PC-3 (cell line): Measurements from ENCODE around the gene SPCS2. TPM values are rescaled to one million over a fixed set of nuclear protein-coding genes. Genes with fewer than 3 reads are reported as not detected.

Source experiments
- ATAC-seq: fragments of 200-7000 bp; cut with Tn5 transposase; 2 replicates; pipeline ENCODE4 v1.9.1; 2020; ENCODE audit warnings: mild to moderate bottlenecking, moderate library complexity
- BruUV-seq: library from RNA; stranded (reverse); fragments of 400-500 nt; replicated peaks from 2 replicates; lab custom pipeline; 2021; lab: Mats Ljungman, UMichigan
- CTCF ChIA-PET: fragments of 300-600 bp; sonication (Branson Sonifier 250); formaldehyde crosslinking; loops from one replicate; lab custom pipeline; 2022; ENCODE audit warnings: antibody characterized with exemption; lab: Charles Lee
- POLR2A ChIA-PET: fragments of 300-600 bp; sonication (Branson Sonifier 250); formaldehyde crosslinking; loops from one replicate; lab custom pipeline; 2022; ENCODE audit warnings: antibody characterized with exemption; ENCODE audit not compliant: unreplicated experiment; lab: Charles Lee
- DNase-seq: peaks from one replicate; pipeline ENCODE4 v3.0.0-alpha.2; 2015
- H2AFZ ChIP-seq: fragments of 300-600 bp; sonication (generic); 2 replicates; pipeline ENCODE4 v1.6.0; 2016; ENCODE audit warnings: antibody characterized with exemption, low read length
- H3F3A ChIP-seq: fragments of 300-600 bp; sonication (generic); one replicate; pipeline ENCODE4 v1.6.0; 2017; ENCODE audit warnings: antibody characterized with exemption, low read length, control low read depth, mild to moderate bottlenecking; ENCODE audit not compliant: unreplicated experiment
- H3K27ac ChIP-seq: fragments of 300-600 bp; sonication (generic); 2 replicates; pipeline ENCODE4 v1.5.1; 2016; ENCODE audit warnings: mild to moderate bottlenecking, low read length
- H3K27me3 ChIP-seq: fragments of 300-600 bp; sonication (generic); 2 replicates; pipeline ENCODE4 v1.6.1; 2016; ENCODE audit warnings: low read length, mixed read lengths
- H3K36me3 ChIP-seq: fragments of 300-600 bp; sonication (generic); 2 replicates; pipeline ENCODE4 v1.6.1; 2016; ENCODE audit warnings: low read depth, mixed run types, low read length, mixed read lengths
- H3K4me1 ChIP-seq: fragments of 300-600 bp; sonication (generic); 2 replicates; pipeline ENCODE4 v1.5.1; 2016; ENCODE audit warnings: low read length; ENCODE audit not compliant: insufficient read depth
- H3K4me2 ChIP-seq: fragments of 300-600 bp; sonication (generic); 2 replicates; pipeline ENCODE4 v1.6.0; 2016; ENCODE audit warnings: low read length
- H3K4me3 ChIP-seq: fragments of 300-600 bp; sonication (generic); 2 replicates; pipeline ENCODE4 v1.5.1; 2016; ENCODE audit warnings: mild to moderate bottlenecking, low read length, mixed read lengths
- H3K79me2 ChIP-seq: fragments of 300-600 bp; sonication (generic); 2 replicates; pipeline ENCODE4 v1.6.1; 2017; ENCODE audit warnings: low read length, mixed read lengths
- H3K9ac ChIP-seq: fragments of 300-600 bp; sonication (generic); 2 replicates; pipeline ENCODE4 v1.6.0; 2016; ENCODE audit warnings: mild to moderate bottlenecking, low read length
- H3K9me2 ChIP-seq: fragments of 300-600 bp; sonication (generic); replicated peaks from 2 replicates; pipeline ENCODE4 v1.6.1; 2016; ENCODE audit warnings: mixed run types, low read length, mixed read lengths
- H3K9me3 ChIP-seq: fragments of 300-600 bp; sonication (generic); 2 replicates; pipeline ENCODE4 v1.6.1; 2016; ENCODE audit warnings: low read length, mixed read lengths
- H4K20me1 ChIP-seq: fragments of 300-600 bp; sonication (generic); 2 replicates; pipeline ENCODE4 v1.6.1; 2016; ENCODE audit warnings: low read length, mixed read lengths
- EZH2 ChIP-seq: fragments of 300-600 bp; sonication (generic); IDR thresholded peaks from one replicate; pipeline ENCODE4 v1.6.1; 2017; ENCODE audit warnings: antibody characterized with exemption, mild to moderate bottlenecking, low read length; ENCODE audit not compliant: unreplicated experiment
- EZH2phosphoT487 ChIP-seq: fragments of 300-600 bp; sonication (generic); IDR thresholded peaks from 2 replicates; pipeline ENCODE4 v1.6.1; 2018; ENCODE audit warnings: mild to moderate bottlenecking, antibody characterized with exemption, low read length, borderline replicate concordance
- intact Hi-C: fragments of 100-400 bp; cut with micrococcal nuclease; formaldehyde crosslinking; loops from 2 replicates; pipeline ENCODE4 v1.9.0; 2023
- total RNA-seq: library from RNA; depleted of rRNA; stranded (reverse); fragments of >200 nt; gene quantifications from 2 replicates; pipeline ENCODE4 v1.2.3, GENCODE V29; 2014
- TF ChIP-seq, protein P1 (sequence below): fragments of 300-600 bp; sonication (generic); conservative IDR thresholded peaks from 2 replicates; pipeline ENCODE4 v1.5.1; 2017; ENCODE audit warnings: antibody characterized with exemption, low read depth, mild to moderate bottlenecking, low read length

The SPCS2 gene
- total RNA-seq, 1 experiment from 2014 or later, result 129 TPM

DNA sequence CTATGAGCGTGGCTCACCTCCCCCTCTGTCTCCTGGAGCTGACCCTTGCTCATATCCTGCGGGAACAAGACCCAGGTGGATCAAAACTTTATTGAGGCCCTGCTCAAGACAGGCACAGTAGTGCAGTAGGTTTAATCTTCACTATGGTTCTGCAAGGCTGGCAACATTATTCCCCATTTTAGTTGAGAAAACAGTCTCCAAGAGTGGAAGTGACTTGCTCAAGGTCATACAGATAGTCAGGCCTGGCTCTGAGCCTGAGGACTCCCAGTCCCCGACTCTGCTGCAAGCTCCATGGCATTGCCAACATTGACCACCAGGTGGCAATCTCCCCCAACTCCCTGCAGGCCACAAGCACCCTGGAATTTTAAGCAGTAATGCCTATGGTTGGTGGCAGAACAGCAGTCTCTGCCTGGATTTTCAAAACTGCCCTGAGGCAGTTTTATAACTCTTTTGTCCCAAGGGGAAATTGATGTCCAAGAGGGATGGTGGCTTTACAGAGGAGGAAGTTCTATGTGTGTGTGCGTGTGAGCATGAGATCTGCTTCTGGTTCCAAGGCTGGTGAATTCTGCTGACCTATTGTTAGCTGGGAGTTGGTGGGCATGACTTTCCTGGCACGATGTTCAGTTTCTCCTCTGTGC, 73.8 kb downstream of the SPCS2 start:
- Histone ChIP-seq H4K20me1 (no peaks in the 10 kb centered on the region), H3K27me3 (no peaks in the 10 kb centered on the region), H3K79me2 (no peaks in the 10 kb centered on the region), H3K4me3 (no peak overlapping the region), H3K9me2 (no peaks in the 10 kb centered on the region), H3K9me3 (no peaks in the 10 kb centered on the region), H3K27ac (no peak overlapping the region), H3K9ac (no peak overlapping the region), H2AFZ (no peak overlapping the region), H3K36me3 (no peaks in the 10 kb centered on the region), H3F3A (no peaks in the 10 kb centered on the region), H3K4me2 (no peak overlapping the region), H3K4me1 (no peaks in the 10 kb centered on the region)
- DNase-seq (peak; percentile 93), ATAC-seq (peak; percentile 98)
- BruUV-seq, result no TSS peak
- TF ChIP-seq EZH2phosphoT487, result no peak
- TF ChIP-seq, protein P1, sequence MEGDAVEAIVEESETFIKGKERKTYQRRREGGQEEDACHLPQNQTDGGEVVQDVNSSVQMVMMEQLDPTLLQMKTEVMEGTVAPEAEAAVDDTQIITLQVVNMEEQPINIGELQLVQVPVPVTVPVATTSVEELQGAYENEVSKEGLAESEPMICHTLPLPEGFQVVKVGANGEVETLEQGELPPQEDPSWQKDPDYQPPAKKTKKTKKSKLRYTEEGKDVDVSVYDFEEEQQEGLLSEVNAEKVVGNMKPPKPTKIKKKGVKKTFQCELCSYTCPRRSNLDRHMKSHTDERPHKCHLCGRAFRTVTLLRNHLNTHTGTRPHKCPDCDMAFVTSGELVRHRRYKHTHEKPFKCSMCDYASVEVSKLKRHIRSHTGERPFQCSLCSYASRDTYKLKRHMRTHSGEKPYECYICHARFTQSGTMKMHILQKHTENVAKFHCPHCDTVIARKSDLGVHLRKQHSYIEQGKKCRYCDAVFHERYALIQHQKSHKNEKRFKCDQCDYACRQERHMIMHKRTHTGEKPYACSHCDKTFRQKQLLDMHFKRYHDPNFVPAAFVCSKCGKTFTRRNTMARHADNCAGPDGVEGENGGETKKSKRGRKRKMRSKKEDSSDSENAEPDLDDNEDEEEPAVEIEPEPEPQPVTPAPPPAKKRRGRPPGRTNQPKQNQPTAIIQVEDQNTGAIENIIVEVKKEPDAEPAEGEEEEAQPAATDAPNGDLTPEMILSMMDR, result peak; percentile 99
- CTCF ChIA-PET, result interaction anchor here (0.6 to 2.1 kb wide), 6 partner anchors 9 to 229 kb away, joined by 3 to 16 read pairs (median 6); no protein-coding TSS in a partner anchor
- POLR2A ChIA-PET, result no interaction called here
- intact Hi-C loops, result loop anchor here (1.0 kb wide), 3 partner anchors 120 to 225 kb away; no protein-coding TSS in a partner anchor

DNA sequence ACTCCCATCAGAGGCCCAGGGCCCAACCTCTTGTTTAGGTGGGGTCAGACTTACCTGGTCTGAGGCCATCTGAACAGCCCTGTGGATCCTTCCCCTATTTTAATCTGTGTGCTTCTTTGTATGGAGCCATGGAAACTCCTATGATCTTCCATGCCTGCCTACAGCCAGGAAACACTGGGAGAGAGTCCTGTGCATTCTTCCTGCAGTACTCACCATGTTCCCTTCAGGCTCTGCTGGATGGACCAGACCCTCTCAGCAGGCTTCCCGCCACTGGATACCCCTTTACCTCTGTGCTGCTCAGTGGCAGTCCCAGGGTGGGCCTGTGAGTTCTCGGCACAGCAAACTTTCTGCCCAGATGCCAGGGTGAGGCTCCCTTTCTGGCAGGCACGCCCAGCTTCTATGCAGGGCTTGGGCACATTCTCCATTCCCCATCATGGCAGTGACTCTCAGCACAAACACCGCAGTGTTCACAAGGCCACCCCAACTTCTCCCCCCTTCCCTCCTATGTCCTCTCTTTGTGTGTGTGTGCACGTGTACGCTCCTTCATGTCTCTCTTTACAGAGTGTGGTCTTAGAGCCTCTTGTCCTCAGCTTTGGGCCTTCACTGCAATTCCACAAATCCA, 74.5 kb downstream of the SPCS2 start:
- no peak for DNase-seq
- no peaks in the 10 kb centered on the region for H3K79me2 ChIP-seq
- H4K20me1 ChIP-seq, result no peaks in the 10 kb centered on the region
- no peak overlapping the region for H3K4me2 ChIP-seq
- no peak for TF ChIP-seq EZH2
- no peaks in the 10 kb centered on the region for H3K27me3 ChIP-seq
- no peak overlapping the region for H2AFZ ChIP-seq
- H3K9ac ChIP-seq, result no peak overlapping the region
- no peaks in the 10 kb centered on the region for H3K9me3 ChIP-seq
- H3K4me1 ChIP-seq, result no peaks in the 10 kb centered on the region
- no peak overlapping the region for H3K27ac ChIP-seq
- intact Hi-C loops, result loop anchor here (1.0 kb wide), 3 partner anchors 120 to 225 kb away; no protein-coding TSS in a partner anchor
- no peak overlapping the region for H3K4me3 ChIP-seq
- ChIA-PET POLR2A (no interaction called here), CTCF (interaction anchor here (1.2 to 2.1 kb wide), 4 partner anchors 117 to 227 kb away, joined by 3 to 16 read pairs (median 10); no protein-coding TSS in a partner anchor)
- H3K36me3 ChIP-seq, result no peaks in the 10 kb centered on the region
- H3F3A ChIP-seq, result no peaks in the 10 kb centered on the region
- ATAC-seq, result no peak
- no peaks in the 10 kb centered on the region for H3K9me2 ChIP-seq
- no TSS peak for BruUV-seq

DNA sequence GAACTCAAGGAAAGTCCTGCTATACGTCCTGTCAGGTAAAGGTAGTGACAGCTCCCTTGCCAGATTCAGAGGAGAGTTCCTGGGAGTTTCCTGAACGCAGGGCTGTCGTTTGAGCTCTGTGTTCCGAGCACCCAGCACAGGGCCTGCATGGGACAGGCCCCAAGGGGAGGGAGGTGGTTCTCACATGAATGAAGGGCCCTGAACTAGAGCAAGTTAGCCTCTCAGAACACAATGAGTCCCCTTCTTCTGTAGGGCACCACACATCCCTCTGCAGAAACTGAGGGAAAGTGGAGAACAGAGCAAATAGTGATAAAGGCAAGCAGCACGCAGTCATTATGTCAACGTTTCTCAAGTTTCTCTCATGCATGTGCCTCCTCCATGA, 75.0 kb downstream of the SPCS2 start:
- no peaks in the 10 kb centered on the region for H3K4me1 ChIP-seq
- no peak for TF ChIP-seq EZH2
- no peak for TF ChIP-seq EZH2phosphoT487
- TF ChIP-seq, protein P1, result no peak
- intact Hi-C loops, result no loop called here
- H3K79me2 ChIP-seq, result no peaks in the 10 kb centered on the region
- H3K9me2 ChIP-seq, result no peaks in the 10 kb centered on the region
- no peaks in the 10 kb centered on the region for H3K36me3 ChIP-seq
- no peaks in the 10 kb centered on the region for H3F3A ChIP-seq
- no peak overlapping the region for H2AFZ ChIP-seq
- DNase-seq (no peak), ATAC-seq (no peak)
- no peaks in the 10 kb centered on the region for H3K9me3 ChIP-seq
- no peak overlapping the region for H3K4me3 ChIP-seq
- BruUV-seq, result no TSS peak
- no peak overlapping the region for H3K27ac ChIP-seq
- ChIA-PET CTCF (no interaction called here), POLR2A (no interaction called here)
- H3K9ac ChIP-seq, result no peak overlapping the region
- H3K4me2 ChIP-seq, result no peak overlapping the region
- H3K27me3 ChIP-seq, result no peaks in the 10 kb centered on the region
- H4K20me1 ChIP-seq, result no peaks in the 10 kb centered on the region
